HG03095 (cell line): Measurements from ENCODE around the gene TMCO4.

Experiments used
- ATAC-seq: cut with Tn5 transposase; IDR thresholded peaks from one replicate; pipeline ENCODE4 v1.9.1; 2021; ENCODE audit warnings: moderate library complexity; ENCODE audit not compliant: unreplicated experiment

Gene TMCO4

GRCh38 chr1:19689085-19689757 lies 110.5 kb downstream of the TMCO4 start:
- no peak for ATAC-seq

- no peak for ATAC-seq
Observed at GRCh38 chr1:19688041-19688842, 111.5 kb downstream of the TMCO4 start.

- no peak for ATAC-seq
Observed at GRCh38 chr1:19687414-19687813, 112.3 kb downstream of the TMCO4 start.

- no peak for ATAC-seq
Observed at GRCh38 chr1:19685994-19686393, 113.7 kb downstream of the TMCO4 start.

- no peak for ATAC-seq
Observed at GRCh38 chr1:19684677-19685076, 115.0 kb downstream of the TMCO4 start.

GRCh38 chr1:19683351-19683750 lies 116.4 kb downstream of the TMCO4 start:
- ATAC-seq: no peak

- ATAC-seq: no peak
Observed at GRCh38 chr1:19682901-19683300, 116.8 kb downstream of the TMCO4 start.

GRCh38 chr1:19682257-19682656 lies 117.5 kb downstream of the TMCO4 start:
- no peak for ATAC-seq

GRCh38 chr1:19680644-19681043 lies 119.1 kb downstream of the TMCO4 start:
- ATAC-seq: no peak

- no peak for ATAC-seq
Observed at GRCh38 chr1:19679691-19680090, 120.0 kb downstream of the TMCO4 start.

GRCh38 chr1:19678931-19679453 lies 120.7 kb downstream of the TMCO4 start:
- ATAC-seq: no peak

- no peak for ATAC-seq
Observed at GRCh38 chr1:19678493-19678892, 121.2 kb downstream of the TMCO4 start.

- no peak for ATAC-seq
Observed at GRCh38 chr1:19676438-19676922, 123.2 kb downstream of the TMCO4 start.

GRCh38 chr1:19675797-19676196 lies 123.9 kb downstream of the TMCO4 start:
- ATAC-seq: no peak

GRCh38 chr1:19672237-19672636 lies 127.5 kb downstream of the TMCO4 start:
- ATAC-seq: no peak

GRCh38 chr1:19670787-19671186 lies 128.9 kb downstream of the TMCO4 start:
- no peak for ATAC-seq

- no peak for ATAC-seq
Observed at GRCh38 chr1:19668888-19669287, 130.8 kb downstream of the TMCO4 start.

GRCh38 chr1:19665496-19666465 lies 133.9 kb downstream of the TMCO4 start:
- ATAC-seq: no peak

GRCh38 chr1:19665186-19665495 lies 134.6 kb downstream of the TMCO4 start:
- no peak for ATAC-seq

- no peak for ATAC-seq
Observed at GRCh38 chr1:19664453-19665185, 135.1 kb downstream of the TMCO4 start, which contains the start of gene HTR6. Gene HTR6, plus strand, starts transcription at chr1:19664875. Its CDS starts 879 bp downstream, at chr1:19665754.
